ENCODE measurements around the gene SORL1. TPM values are rescaled to one million over a fixed set of nuclear protein-coding genes. Genes with fewer than 3 reads are reported as not detected.

The SORL1 gene
- total RNA-seq, 1 experiment from 2014 or later: 68.3 TPM

DNA sequence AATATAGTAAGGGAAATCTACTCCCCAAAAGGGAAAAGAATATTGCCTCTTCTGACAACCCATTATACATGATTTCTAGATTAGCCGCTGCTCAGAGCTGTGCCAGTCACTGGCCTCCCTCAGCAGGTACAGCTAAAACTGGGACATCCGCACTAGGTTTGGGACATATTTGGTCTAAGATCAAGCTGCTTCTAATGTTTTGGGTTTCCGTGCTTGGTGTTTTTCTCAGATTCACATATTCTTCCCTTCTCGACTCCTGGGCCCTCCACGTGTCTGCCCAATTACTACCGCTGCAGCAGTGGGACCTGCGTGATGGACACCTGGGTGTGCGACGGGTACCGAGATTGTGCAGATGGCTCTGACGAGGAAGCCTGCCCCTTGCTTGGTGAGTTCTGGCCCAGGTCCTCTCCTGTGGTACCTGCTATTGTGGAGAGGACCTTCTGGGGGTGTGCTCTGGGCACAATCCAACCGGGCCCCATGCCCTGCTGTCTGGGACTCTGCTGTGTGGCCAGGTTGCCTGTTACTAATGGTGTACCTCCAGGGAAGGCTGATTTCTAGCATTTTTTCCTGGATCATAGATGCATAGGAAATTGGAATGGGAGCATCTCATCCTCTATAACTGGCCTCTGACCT is 138.8 kb downstream of the SORL1 start:
- Histone ChIP-seq H2BK120ac (ENCODE audit: low read depth, low read length, poor library complexity, severe bottlenecking) (no peak overlapping the region), H2AK5ac (ENCODE audit: insufficient read length, low read length) (no peak overlapping the region), H4K20me1 (ENCODE audit: control insufficient read depth, insufficient read depth, insufficient read length) (no peaks in the 10 kb centered on the region), H3K14ac (ENCODE audit: insufficient read depth, low read length) (no peak overlapping the region), H3K18ac (ENCODE audit: insufficient read length, low read depth, low read length) (no peak overlapping the region), H3K27ac (ENCODE audit: insufficient read length, low read depth, low read length) (no peak overlapping the region), H3T11ph (ENCODE audit: low read length) (no peak overlapping the region), H4K5ac (ENCODE audit: insufficient read length, low read depth, low read length) (no peak overlapping the region), H2BK20ac (ENCODE audit: low read depth, low read length, poor library complexity, severe bottlenecking) (no peak overlapping the region), H3K23me2 (ENCODE audit: insufficient read length, low read depth, low read length, poor library complexity, severe bottlenecking) (no peaks in the 10 kb centered on the region), H3K79me2 (ENCODE audit: insufficient read depth, low read length) (no peaks in the 10 kb centered on the region), H3K9me3 (ENCODE audit: control insufficient read depth, low read depth, low read length) (no peaks in the 10 kb centered on the region), H2BK12ac (ENCODE audit: insufficient read length, low read depth, low read length) (no peak overlapping the region), H2BK5ac (ENCODE audit: insufficient read length, low read length) (no peak overlapping the region), H3K4me2 (ENCODE audit: insufficient read depth, insufficient read length, low read length) (no peak overlapping the region), H2AFZ (ENCODE audit: low read length) (no peak overlapping the region), H3K4ac (ENCODE audit: low read depth, low read length) (no peak overlapping the region), H3K27me3 (ENCODE audit: insufficient read depth, low read length) (no peaks in the 10 kb centered on the region), H2BK15ac (ENCODE audit: low read depth, low read length) (no peak overlapping the region), H4K91ac (ENCODE audit: insufficient read length, low read depth, low read length) (no peak overlapping the region), H3K79me1 (ENCODE audit: insufficient read depth, low read depth, low read length, poor library complexity, severe bottlenecking) (no peaks in the 10 kb centered on the region), H4K8ac (replicated peaks; ENCODE audit: insufficient read length, low read depth, low read length) (no peak overlapping the region), H3K56ac (ENCODE audit: insufficient read length, low read depth, low read length) (no peak overlapping the region), H3K4me1 (ENCODE audit: insufficient read depth, low read length) (no peaks in the 10 kb centered on the region), H3K23ac (ENCODE audit: insufficient read length, low read depth, low read length) (no peak overlapping the region), H3K9ac (ENCODE audit: extremely low read depth, insufficient read length, low read length) (no peak overlapping the region)
- DNase-seq: no peak
- no peaks in the 10 kb centered on the region for H3K9me3 Mint-ChIP-seq
- TF ChIP-seq, protein P1, sequence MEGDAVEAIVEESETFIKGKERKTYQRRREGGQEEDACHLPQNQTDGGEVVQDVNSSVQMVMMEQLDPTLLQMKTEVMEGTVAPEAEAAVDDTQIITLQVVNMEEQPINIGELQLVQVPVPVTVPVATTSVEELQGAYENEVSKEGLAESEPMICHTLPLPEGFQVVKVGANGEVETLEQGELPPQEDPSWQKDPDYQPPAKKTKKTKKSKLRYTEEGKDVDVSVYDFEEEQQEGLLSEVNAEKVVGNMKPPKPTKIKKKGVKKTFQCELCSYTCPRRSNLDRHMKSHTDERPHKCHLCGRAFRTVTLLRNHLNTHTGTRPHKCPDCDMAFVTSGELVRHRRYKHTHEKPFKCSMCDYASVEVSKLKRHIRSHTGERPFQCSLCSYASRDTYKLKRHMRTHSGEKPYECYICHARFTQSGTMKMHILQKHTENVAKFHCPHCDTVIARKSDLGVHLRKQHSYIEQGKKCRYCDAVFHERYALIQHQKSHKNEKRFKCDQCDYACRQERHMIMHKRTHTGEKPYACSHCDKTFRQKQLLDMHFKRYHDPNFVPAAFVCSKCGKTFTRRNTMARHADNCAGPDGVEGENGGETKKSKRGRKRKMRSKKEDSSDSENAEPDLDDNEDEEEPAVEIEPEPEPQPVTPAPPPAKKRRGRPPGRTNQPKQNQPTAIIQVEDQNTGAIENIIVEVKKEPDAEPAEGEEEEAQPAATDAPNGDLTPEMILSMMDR (conservative IDR thresholded peaks at IDR 0.05): no peak
- H3K4me1 Mint-ChIP-seq: peaks cover 7 to 10% of the 10 kb centered on the region in 2 experiments
- H3K27me3 Mint-ChIP-seq (ENCODE audit: low read depth): no peaks in the 10 kb centered on the region
- H3K27ac Mint-ChIP-seq: peak overlapping the region; percentile 36 to 89 (median 74); a peak in 4 of 7 replicates
- no CpG with 5 or more reads among the region's 12 CpGs for WGBS (ENCODE audit: extremely low coverage, insufficient read length, low lambda C conversion rate)
- H3K4me3 Mint-ChIP-seq: no peak overlapping the region
- H3K36me3 Mint-ChIP-seq (ENCODE audit: insufficient read depth in 1 of 3, low read depth in 3 of 3): peaks cover 39 to 88% (median 88%) of the 10 kb centered on the region in 3 experiments; a peak in 6 of 7 replicates

Data from H9 (cell line).